ENCODE results near the gene RAI14.

GRCh38 chr5:34627794-34628193 lies 28.3 kb upstream of the RAI14 start:
- TF ChIP-seq CTCF (IDR thresholded peaks at IDR 0.05) = no peak
- TF ChIP-seq ZFX (IDR thresholded peaks at IDR 0.05; ENCODE audit: borderline replicate concordance) = no peak
